ENCODE measurements around the gene TMEM116.
"Not testable (repeated sequence)": the region's sequence is repeated elsewhere in the genome, so short reads cannot be mapped to it uniquely, and the experiment has no call there.

TMEM116 gene

DNA sequence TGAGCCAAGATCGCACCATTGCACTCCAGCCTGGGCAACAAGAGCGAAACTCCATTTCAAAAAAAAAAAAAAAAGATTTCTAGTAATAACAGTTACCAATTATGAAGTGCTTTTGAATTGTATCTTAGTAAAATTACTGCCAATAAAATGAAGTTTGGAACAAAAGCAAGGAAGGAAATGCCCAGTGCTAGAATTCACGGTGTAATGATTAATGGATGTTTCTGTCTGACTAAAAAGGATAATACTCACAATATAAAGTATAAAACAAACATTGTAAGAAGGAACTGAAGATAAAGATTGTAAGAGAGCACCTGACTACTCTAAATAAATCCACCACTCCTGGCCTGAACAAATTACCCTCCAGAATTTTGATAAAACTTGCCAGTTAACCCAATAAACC, 4.0 kb downstream of the TMEM116 start:
- DNase-seq: no peak

- no peak for DNase-seq
Observed at GRCh38 chr12:112007945-112008344, 5.0 kb downstream of the TMEM116 start.

GRCh38 chr12:112005419-112006395, 7.3 kb downstream of the TMEM116 start:
- DNase-seq: no peak

DNA sequence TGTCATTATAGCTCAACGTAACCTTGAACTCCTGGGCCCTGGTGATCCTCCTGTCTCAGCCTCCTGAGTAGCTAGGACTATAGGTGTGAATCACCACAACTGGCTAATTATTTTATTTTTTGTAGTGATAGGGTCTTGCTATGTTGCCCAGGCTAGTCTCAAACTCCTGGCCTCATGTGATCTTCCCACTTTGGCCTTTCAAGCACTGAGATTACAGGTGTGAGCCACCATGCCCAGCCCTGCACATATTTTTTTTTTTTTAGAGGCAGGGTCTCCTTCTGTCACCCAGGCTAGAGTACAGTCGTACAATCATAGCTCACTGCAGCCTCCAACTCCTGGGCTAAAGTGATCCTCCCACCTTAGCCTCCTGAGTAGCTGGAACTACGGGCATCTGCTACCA, 8.9 kb downstream of the TMEM116 start:
- DNase-seq: no peak

- DNase-seq: no peak
Observed at GRCh38 chr12:112001576-112001975, 11.4 kb downstream of the TMEM116 start.

GRCh38 chr12:112000820-112001219, 12.1 kb downstream of the TMEM116 start:
- DNase-seq: no peak

- DNase-seq: not testable (repeated sequence)
Observed at GRCh38 chr12:111999129-111999528, 13.8 kb downstream of the TMEM116 start.

DNA sequence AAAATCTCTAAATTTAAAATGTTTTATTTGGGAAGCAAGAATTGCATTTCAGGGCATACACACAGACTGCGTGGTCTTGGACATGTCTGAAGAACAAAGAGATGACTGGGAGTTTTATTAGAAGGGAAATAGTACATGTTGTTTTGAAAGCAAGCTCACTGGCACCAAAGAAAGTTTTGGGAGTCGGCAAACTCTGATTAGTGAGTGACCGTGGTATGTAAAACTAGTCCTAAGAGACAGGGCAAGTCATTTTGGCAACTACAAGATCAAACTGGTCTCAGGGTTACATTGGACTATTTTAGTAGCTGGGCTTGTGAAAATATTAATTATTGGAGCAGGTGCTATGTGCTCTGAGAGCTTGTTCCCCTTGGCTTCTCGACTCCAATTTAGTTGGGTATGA, 14.9 kb downstream of the TMEM116 start:
- no peak for DNase-seq

GRCh38 chr12:111997300-111997699, 15.7 kb downstream of the TMEM116 start:
- DNase-seq: no peak

DNA sequence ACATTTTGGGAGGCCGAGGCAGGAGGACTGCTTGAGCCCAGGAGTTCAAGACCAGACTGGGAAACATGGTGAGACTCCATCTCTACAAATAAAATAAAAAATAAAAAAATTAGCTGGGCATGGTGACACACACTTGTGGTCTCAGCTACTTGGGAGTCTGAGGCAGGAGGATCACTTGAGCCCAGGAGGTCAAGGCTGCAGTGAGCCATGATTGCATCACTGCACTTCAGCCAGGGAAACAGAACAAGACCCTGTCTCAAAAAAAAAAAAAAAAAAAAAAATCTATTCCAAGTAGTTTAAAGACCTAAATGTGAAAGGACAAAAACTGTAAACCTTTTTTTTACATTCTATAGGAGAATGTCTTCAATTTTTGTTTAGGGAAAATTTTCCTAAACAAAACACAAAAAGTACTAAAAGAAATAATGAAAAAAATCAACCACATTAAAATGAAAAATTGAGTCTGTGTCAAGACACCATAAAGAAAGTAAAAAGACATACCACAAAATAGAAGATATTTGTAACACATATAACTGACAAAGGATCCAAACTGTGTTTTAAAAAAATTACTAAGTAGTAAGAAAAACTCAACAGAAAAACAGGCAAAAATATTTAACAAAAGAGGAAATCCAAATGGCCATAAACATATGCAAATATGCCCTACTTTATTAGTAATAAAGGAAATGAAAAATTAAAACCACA, 17.0 kb downstream of the TMEM116 start:
- no peak for DNase-seq

DNA sequence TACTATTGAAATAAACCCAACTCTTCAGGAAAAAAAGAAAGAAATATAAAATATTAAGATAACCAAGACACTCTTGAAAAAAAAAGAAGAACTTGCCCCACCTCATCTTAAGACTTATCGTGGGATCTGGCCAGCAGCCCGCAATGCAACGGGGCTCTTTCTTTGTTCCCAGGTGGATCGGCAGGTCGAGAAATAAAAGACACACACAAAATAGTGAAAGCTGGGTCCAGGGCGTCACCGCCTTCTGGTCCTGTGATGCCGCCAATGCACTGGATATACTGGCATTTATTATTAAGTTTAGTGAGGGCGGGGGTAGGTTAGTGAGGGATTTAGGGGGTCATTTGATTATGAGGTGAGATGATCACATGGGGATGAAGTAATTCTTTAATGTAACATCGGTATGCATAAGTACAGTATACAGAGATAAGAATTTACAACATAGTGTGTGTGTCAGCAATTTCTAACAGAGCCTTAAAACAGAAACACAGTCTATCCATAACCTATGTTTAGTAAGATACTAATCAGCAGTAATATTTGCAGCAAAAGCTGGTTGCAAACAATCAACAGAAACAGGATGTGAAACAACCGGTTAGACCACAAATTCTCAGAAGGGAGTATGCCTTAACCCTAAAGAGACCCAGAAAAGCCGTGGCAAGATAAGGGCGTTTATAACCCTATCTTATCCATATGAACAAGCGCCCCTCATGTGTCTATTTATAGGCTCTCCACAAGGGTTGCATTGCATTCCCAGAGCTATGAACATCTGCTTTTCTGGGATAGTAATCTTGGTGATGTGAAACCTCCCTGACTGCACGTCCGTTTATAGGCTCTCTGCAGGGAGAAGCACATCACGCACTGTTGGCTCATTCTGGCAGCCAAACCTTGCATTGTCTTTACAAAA, 18.5 kb downstream of the TMEM116 start:
- DNase-seq: not testable (repeated sequence)

DNA sequence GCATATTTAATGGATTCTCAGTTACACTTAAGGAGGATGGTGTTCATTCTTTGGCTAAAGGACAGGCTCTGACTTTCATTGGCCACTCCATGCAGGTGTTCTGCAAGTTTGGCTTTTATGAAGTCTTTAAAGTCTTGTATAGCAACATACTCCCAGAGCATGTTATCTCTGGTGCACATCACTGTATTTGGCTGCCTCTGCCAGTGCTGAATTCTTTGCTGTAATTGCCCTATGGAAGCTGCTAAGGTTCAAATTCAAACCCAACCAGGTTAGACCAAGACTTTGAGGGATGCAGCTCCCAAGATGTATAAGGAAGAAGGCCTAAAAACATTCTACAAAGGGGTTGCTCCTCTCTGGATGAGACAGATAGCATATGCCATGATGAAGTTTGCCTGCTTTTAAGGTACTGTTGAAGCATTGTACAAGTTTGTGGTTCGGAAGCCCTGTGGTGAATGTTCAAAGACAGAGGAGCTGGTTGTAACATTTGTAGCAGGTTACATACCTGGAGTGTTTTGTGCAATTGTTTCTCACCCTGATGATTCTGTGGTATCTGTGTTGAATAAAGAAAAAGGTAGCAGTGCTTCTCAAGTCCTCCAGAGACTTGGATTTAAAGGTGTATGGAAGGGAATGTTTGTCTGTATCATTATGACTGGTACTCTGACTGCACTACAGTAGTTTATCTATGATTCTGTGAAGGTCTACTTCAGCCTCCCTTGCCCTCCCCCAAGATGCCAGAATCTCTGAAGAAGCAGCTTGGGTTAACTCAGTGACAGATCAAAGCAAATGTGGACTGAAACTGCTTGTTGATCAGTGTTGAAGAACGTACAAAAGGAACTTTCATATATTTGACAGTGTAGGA, 19.4 kb downstream of the TMEM116 start:
- DNase-seq: no peak

DNA sequence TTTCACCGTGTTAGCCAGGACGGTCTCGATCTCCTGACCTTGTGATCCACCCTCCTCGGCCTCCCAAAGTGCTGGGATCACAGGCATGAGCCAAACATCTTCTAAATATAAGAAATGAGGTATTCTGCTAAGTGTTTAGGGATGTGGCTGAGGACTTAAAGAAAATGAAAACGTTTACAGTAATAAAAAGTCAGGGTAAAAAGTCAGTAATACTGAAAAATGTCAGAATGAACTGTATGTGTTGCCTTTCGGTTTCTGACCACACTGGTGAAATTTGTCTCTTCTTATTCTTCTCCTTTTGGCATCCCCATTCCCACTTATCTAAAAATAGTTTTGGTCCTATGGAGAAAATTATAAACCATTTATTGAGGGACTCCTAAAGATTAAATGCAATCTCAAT, 20.5 kb downstream of the TMEM116 start:
- DNase-seq: no peak

- DNase-seq: no peak
Observed at GRCh38 chr12:111991946-111992345, 21.0 kb downstream of the TMEM116 start.

- DNase-seq: no peak
Observed at GRCh38 chr12:111991535-111991934, 21.4 kb downstream of the TMEM116 start.

DNA sequence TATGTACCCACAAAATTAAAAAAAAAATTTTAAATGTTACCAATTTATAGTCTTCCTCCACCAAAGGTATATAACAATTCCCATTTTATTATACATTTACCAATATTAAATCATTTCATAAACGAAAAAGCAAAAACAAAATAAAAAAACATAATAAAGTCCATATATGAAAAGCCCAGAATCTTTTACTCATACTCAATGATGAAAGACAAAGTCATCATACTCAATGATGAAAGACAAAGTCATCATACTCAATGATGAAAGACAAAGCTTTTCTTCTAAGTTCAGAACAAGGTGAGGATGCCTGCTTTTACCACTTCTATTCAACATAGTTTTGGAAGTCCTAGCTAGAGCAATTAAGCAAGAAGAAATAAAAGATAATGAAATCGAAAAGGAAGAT, 28.1 kb downstream of the TMEM116 start:
- no peak for DNase-seq

DNA sequence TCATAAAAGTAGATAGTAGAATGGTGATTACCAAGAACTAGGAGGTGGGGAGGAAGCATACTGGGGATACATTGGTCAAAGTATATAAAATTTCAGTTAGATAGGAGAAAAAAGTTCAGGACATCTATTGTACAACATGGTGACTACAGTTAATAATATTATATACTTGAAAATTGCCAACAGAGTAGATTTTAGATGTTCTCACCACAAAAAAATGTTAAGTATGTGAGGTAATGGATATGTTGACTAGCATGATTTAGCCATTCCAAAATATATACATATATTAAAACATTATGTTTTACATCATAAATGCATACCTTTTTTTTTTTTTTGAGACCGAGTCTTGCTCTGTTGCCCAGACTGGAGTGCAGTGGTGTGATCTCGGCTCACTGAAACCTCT, 31.0 kb downstream of the TMEM116 start:
- DNase-seq: no peak

DNA sequence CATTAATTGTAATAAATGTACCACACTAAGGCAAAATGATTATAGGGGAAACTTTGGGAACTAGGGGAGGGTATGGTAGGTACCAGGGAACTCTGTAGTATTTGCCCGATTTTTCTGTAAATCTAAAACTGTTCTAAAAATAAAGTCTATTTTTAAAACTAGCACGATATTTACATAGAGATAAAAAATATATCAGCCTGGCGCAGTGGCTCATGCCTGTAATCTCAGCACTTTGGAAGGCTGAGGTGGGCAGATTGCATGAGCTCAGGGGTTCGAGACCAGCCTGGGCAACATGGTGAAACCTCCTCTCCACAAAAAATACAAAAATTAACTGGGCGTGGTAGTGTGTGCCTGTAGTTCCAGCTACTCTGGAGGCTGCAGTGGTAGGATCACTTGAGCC, 32.4 kb downstream of the TMEM116 start:
- DNase-seq: no peak

DNA sequence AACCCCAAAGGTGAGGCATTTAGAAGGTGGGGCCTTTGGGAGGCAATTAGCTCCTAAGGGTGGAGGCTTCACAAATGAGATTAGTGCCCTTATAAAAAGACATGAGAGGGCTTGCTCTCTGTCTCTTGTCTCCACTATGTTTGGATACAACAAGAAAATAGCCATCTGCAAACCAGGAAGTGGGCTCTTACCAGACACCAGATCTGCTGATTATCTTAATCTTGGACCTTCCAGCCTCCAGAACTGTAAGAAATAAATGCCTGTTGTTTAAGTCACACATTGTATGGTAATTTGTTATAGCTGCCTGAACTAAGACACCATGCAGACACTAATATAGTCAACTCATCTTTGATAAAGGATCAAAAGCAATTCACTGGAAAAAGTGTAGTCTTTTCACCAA, 34.4 kb downstream of the TMEM116 start:
- DNase-seq: no peak

DNA sequence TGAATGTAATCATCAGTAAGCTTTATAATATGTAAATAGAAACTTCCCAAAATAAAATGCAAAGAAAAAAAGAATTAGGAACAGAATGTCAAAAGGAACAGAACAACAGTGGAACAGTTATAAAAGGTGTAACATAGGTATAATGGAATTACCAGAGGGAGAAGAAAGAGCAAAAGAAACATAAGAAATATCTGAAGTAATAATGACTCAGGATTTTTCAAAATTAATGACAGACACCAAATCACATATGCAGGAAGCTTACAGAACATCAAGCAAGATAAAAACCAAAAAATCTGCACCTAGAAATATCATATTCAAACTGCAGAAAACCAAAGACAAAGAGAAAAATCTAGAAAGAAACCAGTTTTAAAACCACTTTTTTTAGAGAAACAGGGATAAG, 36.1 kb downstream of the TMEM116 start:
- no peak for DNase-seq

DNA sequence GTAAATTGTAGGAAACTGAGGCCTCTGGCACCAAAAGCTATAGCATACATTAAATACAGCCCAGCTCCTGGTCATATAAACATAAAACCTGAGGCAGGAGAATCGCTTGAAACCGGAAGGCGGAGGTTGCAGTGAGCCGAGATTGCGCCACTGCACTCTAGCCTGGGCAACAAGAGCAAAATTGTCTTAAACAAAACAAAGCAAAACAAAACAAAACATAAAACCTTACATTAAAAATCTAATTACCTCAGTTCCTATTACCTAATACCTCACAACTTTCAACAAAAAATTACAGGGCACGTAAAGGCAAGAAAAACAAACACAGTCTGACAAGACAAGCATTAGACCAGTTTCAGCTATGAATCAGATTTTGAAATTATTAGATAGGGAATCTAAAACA, 36.7 kb downstream of the TMEM116 start:
- DNase-seq: no peak
